ENCODE measurements around the gene CCDC24. TPM values are rescaled to one million over a fixed set of nuclear protein-coding genes. Genes with fewer than 3 reads are reported as not detected.

Gene CCDC24
- total RNA-seq, 3 donors from 2014 or later (not counting 1 experiment from before 2014, with no cell fraction given), result 3.8 to 5.2 (median 3.9) TPM

DNA sequence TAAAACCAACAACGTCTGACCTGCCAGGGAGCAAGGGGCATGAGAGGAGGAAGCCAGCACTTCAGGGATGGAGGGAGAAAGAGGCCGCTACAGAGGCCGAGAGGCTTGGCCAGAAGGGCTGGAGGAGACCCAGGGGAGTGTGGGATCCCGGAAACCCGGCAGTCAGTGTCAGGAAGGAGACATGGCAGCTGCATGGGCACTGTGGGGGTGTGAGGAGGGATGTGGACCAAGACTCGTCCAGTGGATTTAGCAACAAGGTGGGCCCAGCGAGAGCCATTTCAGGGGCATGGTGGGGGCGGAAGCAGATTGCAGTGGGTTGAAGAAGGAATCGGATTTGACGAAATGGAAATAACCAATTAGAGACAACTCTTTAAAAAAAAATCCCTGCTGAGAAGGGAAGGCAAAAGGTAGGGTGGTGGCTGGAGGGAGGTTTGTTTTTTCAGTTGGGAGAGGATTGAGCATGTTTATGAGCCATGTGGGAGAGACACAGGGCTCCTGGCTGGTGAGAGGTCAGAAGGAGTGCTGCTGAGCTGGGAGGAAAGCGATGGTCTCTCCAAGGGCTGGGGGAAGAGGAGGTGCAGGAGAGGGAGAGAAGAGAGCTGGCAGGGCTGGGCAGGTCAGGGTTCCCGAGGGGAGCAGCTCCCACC is 8.0 kb upstream of the CCDC24 start:
- Mint-ChIP-seq H3K9me3 (no peaks in the 10 kb centered on the region), H3K27me3 (ENCODE audit: low read depth in 2 of 2) (no peaks in the 10 kb centered on the region), H3K4me3 (no peak overlapping the region), H3K27ac (no peak overlapping the region), H3K4me1 (peaks cover under 1 to 28% of the 10 kb centered on the region in 2 donors), H3K36me3 (no peaks in the 10 kb centered on the region)
- DNase-seq (no peak), ATAC-seq (no peak)
- no peak overlapping the region for H3K27ac ChIP-seq (ENCODE audit: low read length)
- H3K4me1 ChIP-seq (ENCODE audit: control insufficient read depth, insufficient read depth, low read length), result peaks cover 14% of the 10 kb centered on the region
- TF ChIP-seq, protein P1, sequence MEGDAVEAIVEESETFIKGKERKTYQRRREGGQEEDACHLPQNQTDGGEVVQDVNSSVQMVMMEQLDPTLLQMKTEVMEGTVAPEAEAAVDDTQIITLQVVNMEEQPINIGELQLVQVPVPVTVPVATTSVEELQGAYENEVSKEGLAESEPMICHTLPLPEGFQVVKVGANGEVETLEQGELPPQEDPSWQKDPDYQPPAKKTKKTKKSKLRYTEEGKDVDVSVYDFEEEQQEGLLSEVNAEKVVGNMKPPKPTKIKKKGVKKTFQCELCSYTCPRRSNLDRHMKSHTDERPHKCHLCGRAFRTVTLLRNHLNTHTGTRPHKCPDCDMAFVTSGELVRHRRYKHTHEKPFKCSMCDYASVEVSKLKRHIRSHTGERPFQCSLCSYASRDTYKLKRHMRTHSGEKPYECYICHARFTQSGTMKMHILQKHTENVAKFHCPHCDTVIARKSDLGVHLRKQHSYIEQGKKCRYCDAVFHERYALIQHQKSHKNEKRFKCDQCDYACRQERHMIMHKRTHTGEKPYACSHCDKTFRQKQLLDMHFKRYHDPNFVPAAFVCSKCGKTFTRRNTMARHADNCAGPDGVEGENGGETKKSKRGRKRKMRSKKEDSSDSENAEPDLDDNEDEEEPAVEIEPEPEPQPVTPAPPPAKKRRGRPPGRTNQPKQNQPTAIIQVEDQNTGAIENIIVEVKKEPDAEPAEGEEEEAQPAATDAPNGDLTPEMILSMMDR (IDR thresholded peaks at IDR 0.05), result no peak
- WGBS (ENCODE audit: insufficient coverage), result 92% methylated on average over 12 of the region's 12 CpGs
- H3K27me3 ChIP-seq (ENCODE audit: control insufficient read depth, insufficient read depth, low read length), result no peaks in the 10 kb centered on the region
- no peaks in the 10 kb centered on the region for H3K9me3 ChIP-seq (ENCODE audit: control insufficient read depth, insufficient read depth, low read length)
- no peak overlapping the region for H3K4me3 ChIP-seq (ENCODE audit: low read length)
- H3K36me3 ChIP-seq (ENCODE audit: control insufficient read depth, insufficient read depth, low read length), result no peaks in the 10 kb centered on the region
- intact Hi-C loops (cut with micrococcal nuclease), result no loop called here

DNA sequence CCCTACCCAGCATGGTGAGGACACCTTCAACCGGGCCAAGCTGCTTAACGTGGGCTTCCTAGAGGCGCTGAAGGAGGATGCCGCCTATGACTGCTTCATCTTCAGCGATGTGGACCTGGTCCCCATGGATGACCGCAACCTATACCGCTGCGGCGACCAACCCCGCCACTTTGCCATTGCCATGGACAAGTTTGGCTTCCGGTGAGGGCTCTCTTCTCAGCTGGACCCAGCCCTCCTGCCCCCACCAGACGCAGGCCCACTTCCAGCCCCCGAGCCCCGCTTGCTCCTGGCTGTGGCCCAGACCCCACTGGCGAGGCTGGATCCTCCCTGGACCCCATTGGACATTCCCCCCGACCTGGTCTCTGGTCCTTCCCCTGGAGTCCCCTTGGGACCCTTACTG is 6.5 kb upstream of the CCDC24 start:
- Mint-ChIP-seq H3K36me3 (no peaks in the 10 kb centered on the region), H3K27me3 (ENCODE audit: low read depth in 2 of 2) (no peaks in the 10 kb centered on the region), H3K4me3 (no peak overlapping the region), H3K9me3 (no peaks in the 10 kb centered on the region), H3K27ac (no peak overlapping the region), H3K4me1 (peaks cover 0 to 19% of the 10 kb centered on the region in 2 donors)
- H3K4me1 ChIP-seq (ENCODE audit: control insufficient read depth, insufficient read depth, low read length), result peaks cover 5% of the 10 kb centered on the region
- no peak overlapping the region for H3K27ac ChIP-seq (ENCODE audit: low read length)
- no peak overlapping the region for H3K4me3 ChIP-seq (ENCODE audit: low read length)
- TF ChIP-seq, protein P1 (IDR thresholded peaks at IDR 0.05), result no peak
- 96% methylated on average over 16 of the region's 16 CpGs for WGBS (ENCODE audit: insufficient coverage)
- DNase-seq (no peak), ATAC-seq (no peak)
- no peaks in the 10 kb centered on the region for H3K9me3 ChIP-seq (ENCODE audit: control insufficient read depth, insufficient read depth, low read length)
- H3K27me3 ChIP-seq (ENCODE audit: control insufficient read depth, insufficient read depth, low read length), result no peaks in the 10 kb centered on the region
- no peaks in the 10 kb centered on the region for H3K36me3 ChIP-seq (ENCODE audit: control insufficient read depth, insufficient read depth, low read length)
- intact Hi-C loops (cut with micrococcal nuclease), result no loop called here

DNA sequence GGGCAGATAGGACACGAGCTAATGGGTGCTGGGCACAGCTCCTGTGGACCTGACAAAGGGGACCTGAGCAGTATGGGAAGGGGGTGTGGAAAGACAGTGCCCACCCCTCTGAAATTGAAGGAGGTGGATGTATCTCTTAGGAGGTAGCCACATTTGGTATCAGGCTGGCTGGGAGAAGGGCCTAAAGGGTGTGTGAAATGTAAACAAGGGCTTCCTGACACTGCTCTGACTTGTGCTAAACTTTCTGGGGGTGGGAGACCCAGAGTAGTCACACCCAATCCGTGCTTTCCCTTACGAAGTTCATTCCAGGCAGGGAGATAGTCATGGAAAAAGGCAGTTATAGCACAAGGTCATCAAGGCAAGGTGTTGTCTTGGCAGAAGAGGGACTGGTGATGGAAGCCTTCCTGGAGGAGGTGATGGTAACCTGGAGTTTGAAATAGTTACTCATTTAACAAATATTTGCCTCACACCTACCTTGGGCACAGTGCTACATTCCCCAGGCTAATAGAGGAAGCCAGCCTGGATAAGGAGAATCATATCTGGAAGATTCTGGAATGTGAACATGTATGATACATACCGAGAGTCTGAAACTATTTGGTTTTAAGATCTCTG is 5.3 kb upstream of the CCDC24 start:
- WGBS (ENCODE audit: insufficient coverage), result 89% methylated on average over 4 of the region's 4 CpGs
- Mint-ChIP-seq H3K27ac (no peak overlapping the region), H3K36me3 (no peaks in the 10 kb centered on the region), H3K4me1 (peaks cover 0 to 12% of the 10 kb centered on the region in 2 donors), H3K4me3 (no peak overlapping the region), H3K27me3 (ENCODE audit: low read depth in 2 of 2) (no peaks in the 10 kb centered on the region), H3K9me3 (no peaks in the 10 kb centered on the region)
- Histone ChIP-seq H3K4me1 (ENCODE audit: control insufficient read depth, insufficient read depth, low read length) (peaks cover 6% of the 10 kb centered on the region), H3K27me3 (ENCODE audit: control insufficient read depth, insufficient read depth, low read length) (no peaks in the 10 kb centered on the region), H3K4me3 (ENCODE audit: low read length) (no peak overlapping the region), H3K9me3 (ENCODE audit: control insufficient read depth, insufficient read depth, low read length) (no peaks in the 10 kb centered on the region), H3K27ac (ENCODE audit: low read length) (no peak overlapping the region), H3K36me3 (ENCODE audit: control insufficient read depth, insufficient read depth, low read length) (no peaks in the 10 kb centered on the region)
- ATAC-seq (no peak), DNase-seq (no peak)
- TF ChIP-seq, protein P1 (IDR thresholded peaks at IDR 0.05), result no peak
- intact Hi-C loops (cut with micrococcal nuclease), result no loop called here
